HG03175 (cell line): ENCODE data around the gene FAM240A.
"Not testable (repeated sequence)": the region's sequence is repeated elsewhere in the genome, so short reads cannot be mapped to it uniquely, and the experiment has no call there.

ENCODE experiments used
- ATAC-seq: cut with Tn5 transposase; IDR thresholded peaks from one replicate; pipeline ENCODE4 v1.9.1; 2021; ENCODE audit warnings: mild to moderate bottlenecking, moderate library complexity; ENCODE audit not compliant: unreplicated experiment

FAM240A gene

DNA sequence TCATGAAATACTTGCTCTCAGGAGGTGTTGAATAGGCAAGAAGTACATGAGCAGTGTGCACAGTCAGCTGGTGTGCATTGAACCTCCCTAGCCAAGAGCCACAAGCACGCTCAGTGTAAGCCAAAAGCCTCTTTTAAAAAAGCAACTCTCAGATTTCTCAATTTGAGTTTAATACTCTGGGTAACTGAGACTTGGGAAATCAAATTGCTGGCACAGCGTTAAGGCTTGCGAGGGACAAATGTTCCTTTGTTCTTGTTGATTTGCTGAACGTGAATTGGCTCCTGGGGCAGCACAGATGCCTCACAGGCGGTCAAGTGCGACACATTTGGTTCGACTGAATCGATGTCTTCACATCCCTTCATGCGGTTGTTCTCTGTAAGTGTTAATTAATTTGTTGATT, at the start of gene FAM240A:
Gene FAM240A, plus strand, starts transcription at position 202 of the 400 bp plus-strand sequence. Its CDS starts 159 bp downstream, at position 361.
- ATAC-seq = no peak

DNA sequence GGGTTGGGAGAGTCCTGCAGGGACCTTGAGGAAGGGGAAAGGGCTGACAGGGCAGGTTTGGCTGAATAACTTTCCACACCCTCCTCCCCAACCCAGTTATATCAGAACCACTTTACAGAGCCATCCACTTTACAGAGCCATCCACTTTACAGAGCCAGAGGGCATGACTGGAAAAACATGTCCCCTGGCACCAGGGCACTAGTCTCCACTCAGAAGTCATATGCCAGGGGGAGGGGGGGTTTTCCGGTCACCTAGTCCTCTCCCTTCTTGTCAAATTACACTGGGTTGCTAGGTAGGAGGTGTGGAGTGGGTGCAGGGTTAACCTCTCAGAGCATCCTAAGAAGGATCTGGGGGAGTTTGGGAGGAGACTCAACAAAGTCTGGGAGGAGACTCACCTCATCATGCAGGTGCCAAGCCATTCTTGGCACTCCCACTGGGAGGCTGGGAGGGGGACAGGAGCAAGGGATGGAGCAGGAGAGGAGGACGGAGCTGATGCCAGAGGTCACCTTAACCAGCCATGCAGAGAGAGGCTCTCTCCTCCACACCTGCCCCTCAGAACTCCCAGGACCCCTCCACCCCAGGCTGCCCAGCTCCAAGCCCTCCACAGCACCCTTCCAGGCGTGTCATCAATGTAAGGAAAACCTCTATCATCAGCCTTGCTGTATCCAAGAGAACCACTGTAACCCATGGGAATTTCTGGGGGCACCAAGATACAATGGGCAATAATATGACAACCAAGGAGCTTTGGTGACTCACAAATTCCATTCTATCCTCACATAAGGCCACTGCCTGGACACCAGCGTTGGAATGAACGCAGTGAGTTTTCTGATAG, 47.9 kb upstream of the FAM240A start:
- ATAC-seq = no peak

GRCh38 chr3:46565077-46565476, 47.2 kb upstream of the FAM240A start:
- no peak for ATAC-seq

GRCh38 chr3:46565607-46566039, 46.7 kb upstream of the FAM240A start:
- no peak for ATAC-seq

GRCh38 chr3:46566040-46566641, 46.2 kb upstream of the FAM240A start, which contains the start of gene LRRC2:
Gene LRRC2, minus strand, starts transcription at chr3:46566302. Its CDS starts 14,711 bp downstream, at chr3:46551591.
- no peak for ATAC-seq

DNA sequence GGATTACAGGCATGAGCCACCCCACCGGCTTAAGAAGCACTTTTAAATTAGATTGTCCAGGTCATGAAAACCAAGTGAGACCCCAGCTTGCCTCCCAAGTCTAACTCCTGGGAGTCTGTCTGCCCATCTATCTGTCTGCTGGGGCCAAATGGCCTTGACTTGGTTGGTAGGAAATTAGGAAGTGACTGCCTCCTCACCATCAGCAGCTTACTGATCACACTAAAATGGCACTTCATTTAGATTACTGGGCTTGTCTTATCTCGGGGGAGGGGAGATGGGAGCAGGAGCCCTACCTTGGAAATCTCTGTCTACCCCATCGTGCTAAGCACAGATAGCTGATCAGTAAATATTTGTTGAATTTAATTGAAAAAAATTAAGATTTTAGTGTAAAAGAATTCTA, 40.6 kb upstream of the FAM240A start:
- ATAC-seq = no peak

DNA sequence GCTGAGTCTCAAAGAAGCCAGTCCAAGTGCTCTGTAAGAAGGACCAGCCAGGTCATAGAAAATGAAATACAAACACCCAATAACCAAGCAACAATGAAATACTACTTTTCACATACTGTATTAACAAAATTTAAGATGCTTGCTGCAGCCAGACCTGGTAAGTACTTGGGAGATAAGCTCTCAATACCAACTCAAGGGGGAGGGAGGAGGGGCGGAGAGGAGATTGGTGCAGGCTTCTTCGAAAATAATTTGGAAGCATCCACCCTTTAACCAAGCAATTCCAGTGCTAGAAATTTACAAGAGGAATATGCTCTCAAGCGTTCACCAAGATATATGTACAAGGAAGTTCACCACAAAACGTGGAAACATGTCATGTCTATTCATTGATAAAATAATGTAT, 38.6 kb upstream of the FAM240A start:
- ATAC-seq = no peak

GRCh38 chr3:46574243-46574646, 38.1 kb upstream of the FAM240A start:
- no peak for ATAC-seq

DNA sequence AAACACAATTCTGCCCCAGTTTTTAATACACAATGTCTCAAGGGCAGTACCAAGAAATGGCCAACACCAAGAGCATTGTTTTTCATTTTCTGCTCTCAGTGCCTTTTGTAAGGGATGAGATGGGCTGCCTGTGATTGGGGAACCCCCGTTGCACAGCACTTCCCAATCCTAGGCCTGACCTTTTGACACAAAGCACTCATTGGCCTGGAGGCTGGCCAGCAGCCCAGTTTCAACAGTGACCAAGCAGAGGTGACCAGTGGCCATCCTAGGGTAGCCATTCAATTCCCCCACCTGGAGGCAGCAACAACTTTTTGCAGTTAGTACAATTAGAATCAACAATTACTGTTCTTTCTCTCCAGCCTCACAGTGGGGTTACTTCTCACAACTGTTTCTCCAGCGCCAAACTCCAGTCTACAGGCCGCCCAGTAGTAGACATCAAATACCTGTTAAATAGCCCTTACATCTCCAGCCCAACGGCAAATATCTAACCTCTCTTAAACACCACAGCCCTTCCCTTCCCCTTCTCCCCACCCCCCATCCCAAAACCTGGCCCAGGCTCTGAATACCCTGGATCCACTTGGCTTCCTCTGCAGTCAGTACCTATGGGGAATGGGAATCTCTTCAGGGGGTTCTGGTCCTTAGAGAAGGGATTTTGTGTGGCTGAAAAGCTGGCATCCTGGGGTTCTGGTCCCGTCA, 37.3 kb upstream of the FAM240A start:
- no peak for ATAC-seq

DNA sequence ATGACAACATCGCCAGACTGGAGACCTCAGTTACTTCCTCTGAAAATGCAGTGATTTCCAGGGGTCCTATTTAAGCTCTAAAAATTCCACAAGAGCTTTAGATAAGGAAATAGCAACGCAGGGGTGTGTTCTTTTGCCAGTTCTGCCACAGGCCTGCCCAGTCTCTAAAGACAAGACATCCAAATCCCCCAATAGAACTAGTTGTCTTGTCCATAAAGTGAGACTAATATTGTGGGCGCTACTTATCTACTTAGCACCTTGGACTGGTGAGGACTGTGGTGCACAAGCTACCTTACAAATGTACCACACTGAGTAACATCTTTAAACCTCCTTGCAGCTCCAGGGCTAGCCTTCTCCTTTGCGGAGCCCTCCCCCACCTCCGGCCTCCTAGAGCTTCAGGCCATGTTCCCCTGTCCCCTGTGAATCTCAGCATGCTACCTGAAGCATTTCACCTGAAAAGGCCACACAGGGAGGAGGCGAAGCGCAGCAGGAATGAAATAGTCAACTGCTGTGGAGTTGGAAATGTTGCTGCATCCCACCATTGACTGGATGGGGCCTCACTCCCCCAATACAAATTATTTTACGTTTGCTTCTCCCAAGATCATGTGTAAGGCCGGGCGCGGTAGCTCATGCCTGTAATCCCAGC, 36.6 kb upstream of the FAM240A start:
- ATAC-seq = no peak

- no peak for ATAC-seq
Observed at GRCh38 chr3:46576386-46576785, 35.9 kb upstream of the FAM240A start.

DNA sequence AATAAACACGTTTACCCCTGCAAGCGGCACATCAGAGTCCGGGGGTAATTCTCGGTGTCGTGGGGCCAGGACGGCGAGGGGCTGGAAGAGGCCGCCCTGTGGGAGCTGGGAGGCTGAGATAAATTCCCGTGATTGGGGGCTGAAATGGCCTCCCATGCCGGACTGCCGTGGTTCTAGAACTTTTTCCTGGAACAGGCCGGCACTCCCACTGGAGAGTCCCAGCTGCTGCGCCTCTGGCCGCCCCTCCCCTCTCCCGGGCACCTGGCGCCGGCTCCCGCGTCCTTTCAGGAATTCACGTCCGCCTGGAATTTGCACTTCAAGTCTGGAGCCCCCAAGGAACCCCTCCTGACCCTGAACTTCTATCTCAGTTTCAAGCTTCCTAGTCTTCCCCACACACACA, 35.4 kb upstream of the FAM240A start:
- no peak for ATAC-seq

GRCh38 chr3:46577580-46578249, 34.6 kb upstream of the FAM240A start:
- not testable (repeated sequence) for ATAC-seq

- no peak for ATAC-seq
Observed at GRCh38 chr3:46578973-46579755, 33.2 kb upstream of the FAM240A start.

DNA sequence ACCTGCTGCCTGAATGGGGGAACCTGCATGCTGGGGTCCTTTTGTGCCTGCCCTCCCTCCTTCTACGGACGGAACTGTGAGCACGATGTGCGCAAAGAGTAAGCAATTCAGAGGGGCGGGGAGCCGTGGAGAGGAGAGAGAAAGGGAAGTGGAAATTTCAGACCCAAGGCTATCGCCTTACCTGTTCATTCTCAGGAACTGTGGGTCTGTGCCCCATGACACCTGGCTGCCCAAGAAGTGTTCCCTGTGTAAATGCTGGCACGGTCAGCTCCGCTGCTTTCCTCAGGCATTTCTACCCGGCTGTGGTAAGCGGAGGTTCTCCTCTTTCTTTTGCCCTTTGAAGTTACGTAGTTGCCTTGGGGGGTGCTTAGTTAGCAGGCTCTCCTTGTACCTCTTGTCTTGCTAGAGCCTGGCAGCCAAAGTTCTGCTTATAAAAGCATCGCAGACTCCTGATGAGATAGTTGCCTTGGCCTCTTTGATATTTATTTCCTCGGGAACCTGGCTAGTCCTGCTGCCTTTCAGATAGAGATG, 32.5 kb upstream of the FAM240A start:
- ATAC-seq = no peak

DNA sequence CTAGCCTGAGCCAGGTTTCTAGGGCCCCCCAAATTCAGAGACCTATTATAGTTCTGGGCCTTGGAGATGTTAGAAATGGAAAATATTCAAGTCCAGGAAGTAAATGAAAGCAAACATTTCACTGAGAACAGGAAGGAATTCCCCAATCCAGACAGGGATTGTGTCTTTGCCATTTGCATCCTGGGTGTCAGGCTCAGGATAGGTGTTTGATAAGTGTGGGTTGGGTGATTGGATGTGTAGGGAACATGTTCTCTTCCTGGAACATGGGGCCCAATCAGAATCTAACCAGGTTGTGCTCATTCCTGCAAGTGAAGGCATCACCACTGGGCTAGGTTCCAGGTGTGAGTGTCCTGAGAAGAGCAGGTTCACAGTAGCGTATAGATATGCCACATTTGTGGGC, 31.6 kb upstream of the FAM240A start:
- no peak for ATAC-seq

GRCh38 chr3:46584598-46585467, 27.5 kb upstream of the FAM240A start:
- ATAC-seq = no peak

- ATAC-seq = no peak
Observed at GRCh38 chr3:46585799-46586693, 26.3 kb upstream of the FAM240A start.
